ENCODE results near the gene C3orf80. TPM values are rescaled to one million over a fixed set of nuclear protein-coding genes. Genes with fewer than 3 reads are reported as not detected.

C3orf80 gene
- total RNA-seq, 1 experiment from 2014 or later: 0.66 TPM

GRCh38 chr3:160195106-160195505 lies 30.1 kb upstream of the C3orf80 start (continued):
- no peak for TF ChIP-seq USF2 (CRISPR knock-in tag; IDR thresholded peaks at IDR 0.05)
- TF ChIP-seq PREB (CRISPR knock-in tag; IDR thresholded peaks at IDR 0.05; ENCODE audit: borderline replicate concordance): no peak
- TF ChIP-seq ATF6 (CRISPR knock-in tag; IDR thresholded peaks at IDR 0.05): no peak
- TF ChIP-seq MLX (CRISPR knock-in tag; IDR thresholded peaks at IDR 0.05): no peak
- TF ChIP-seq CDX4 (CRISPR knock-in tag; IDR thresholded peaks at IDR 0.05; ENCODE audit: borderline replicate concordance): no peak
- TF ChIP-seq ZNF532 (CRISPR knock-in tag; IDR thresholded peaks at IDR 0.05; ENCODE audit: borderline replicate concordance): no peak
- TF ChIP-seq ZSCAN18 (CRISPR knock-in tag; IDR thresholded peaks at IDR 0.05): no peak

- CTCF ChIA-PET: interaction anchor here (1.4 kb wide), 1 partner anchor 164 kb away, joined by 5 read pairs; no protein-coding TSS in a partner anchor
- POLR2A ChIA-PET: no interaction called here
- Mint-ChIP-seq H3K27me3 (ENCODE audit: low read depth) (no peaks in the 10 kb centered on the region), H3K4me3 (no peak overlapping the region), H3K9me3 (peaks cover 4% of the 10 kb centered on the region; the same call in 1 of the 2 replicates), H3K4me1 (no peaks in the 10 kb centered on the region), H3K27ac (no peak overlapping the region), H3K36me3 (no peaks in the 10 kb centered on the region)
- no peak for DNase-seq (ENCODE audit: low spot score)
- no peak for ATAC-seq
- TF ChIP-seq SMAD3 (CRISPR knock-in tag; IDR thresholded peaks at IDR 0.05; ENCODE audit: borderline replicate concordance): no peak
- no peak for TF ChIP-seq ZBTB43 (CRISPR knock-in tag; IDR thresholded peaks at IDR 0.05)
- no peak for TF ChIP-seq ARID4B (CRISPR knock-in tag; IDR thresholded peaks at IDR 0.05; ENCODE audit: borderline replicate concordance)
- no peak for TF ChIP-seq HMGXB4 (CRISPR knock-in tag; IDR thresholded peaks at IDR 0.05)
- no peak for TF ChIP-seq MXD4 (CRISPR knock-in tag; IDR thresholded peaks at IDR 0.05; ENCODE audit: borderline replicate concordance)
Measured at GRCh38 chr3:160196511-160197104, 28.6 kb upstream of the C3orf80 start.

Measured in WTC11 (cell line).